ENCODE measurements around the gene HACL1.

HACL1 gene

GRCh38 chr3:15634671-15635070 is 33.3 kb upstream of the HACL1 start:
- no peak for TF ChIP-seq CTCF (IDR thresholded peaks at IDR 0.05; ENCODE audit: borderline replicate concordance, control extremely low read depth, extremely low read depth, insufficient read depth, missing control alignments)
- in situ Hi-C loops (cut with MboI; ENCODE audit: low sequenced_read_pairs, unreplicated experiment) = loop anchor here (5.0 kb wide), 1 partner anchor 168 kb away; no protein-coding TSS in a partner anchor

GRCh38 chr3:15633766-15634598 is 32.6 kb upstream of the HACL1 start:
- in situ Hi-C loops (cut with MboI; ENCODE audit: low sequenced_read_pairs, unreplicated experiment) = no loop called here
- no peak for DNase-seq (ENCODE audit: low spot score)
- TF ChIP-seq CTCF (IDR thresholded peaks at IDR 0.05; ENCODE audit: borderline replicate concordance, control extremely low read depth, extremely low read depth, insufficient read depth, missing control alignments) = no peak

More at GRCh38 chr3:15634671-15635070, 33.3 kb upstream of the HACL1 start:
- DNase-seq (ENCODE audit: low spot score) = no peak

GRCh38 chr3:15633159-15633558 is 31.8 kb upstream of the HACL1 start:
- TF ChIP-seq CTCF (IDR thresholded peaks at IDR 0.05; ENCODE audit: borderline replicate concordance, control extremely low read depth, extremely low read depth, insufficient read depth, missing control alignments) = no peak
- in situ Hi-C loops (cut with MboI; ENCODE audit: low sequenced_read_pairs, unreplicated experiment) = no loop called here
- DNase-seq (ENCODE audit: low spot score) = no peak

GRCh38 chr3:15632212-15632580 is 30.8 kb upstream of the HACL1 start:
- DNase-seq (ENCODE audit: low spot score) = no peak
- in situ Hi-C loops (cut with MboI; ENCODE audit: low sequenced_read_pairs, unreplicated experiment) = no loop called here
- TF ChIP-seq CTCF (IDR thresholded peaks at IDR 0.05; ENCODE audit: borderline replicate concordance, control extremely low read depth, extremely low read depth, insufficient read depth, missing control alignments) = no peak

GRCh38 chr3:15631426-15632211 is 30.2 kb upstream of the HACL1 start:
- no peak for TF ChIP-seq CTCF (IDR thresholded peaks at IDR 0.05; ENCODE audit: borderline replicate concordance, control extremely low read depth, extremely low read depth, insufficient read depth, missing control alignments)
- in situ Hi-C loops (cut with MboI; ENCODE audit: low sequenced_read_pairs, unreplicated experiment) = no loop called here
- no peak for DNase-seq (ENCODE audit: low spot score)

GRCh38 chr3:15630646-15631350 is 29.4 kb upstream of the HACL1 start:
- in situ Hi-C loops (cut with MboI; ENCODE audit: low sequenced_read_pairs, unreplicated experiment) = no loop called here
- TF ChIP-seq CTCF (IDR thresholded peaks at IDR 0.05; ENCODE audit: borderline replicate concordance, control extremely low read depth, extremely low read depth, insufficient read depth, missing control alignments) = no peak
- peak; percentile 66 for DNase-seq (ENCODE audit: low spot score)

All from GM13976 (cell line).